IPS-18a (cell line): ENCODE measurements around the gene MDH1B.

Experiments
- H3K27ac ChIP-seq: one replicate; pipeline ENCODE4 v1.5.1; 2013; ENCODE audit warnings: low read length
- H3K27me3 ChIP-seq: one replicate; pipeline ENCODE4 v1.6.1; 2013; ENCODE audit warnings: mild to moderate bottlenecking, low read length; ENCODE audit not compliant: control insufficient read depth, insufficient read depth
- H3K36me3 ChIP-seq: one replicate; pipeline ENCODE4 v1.6.1; 2013; ENCODE audit warnings: low read depth, low read length; ENCODE audit not compliant: control insufficient read depth
- H3K4me1 ChIP-seq: one replicate; pipeline ENCODE4 v1.6.1; 2013; ENCODE audit warnings: low read depth, low read length; ENCODE audit not compliant: control insufficient read depth
- H3K4me3 ChIP-seq: one replicate; pipeline ENCODE4 v1.5.1; 2013; ENCODE audit warnings: low read length
- H3K9ac ChIP-seq: one replicate; pipeline ENCODE4 v1.6.1; 2013; ENCODE audit warnings: mild to moderate bottlenecking, low read length, moderate library complexity
- H3K9me3 ChIP-seq: one replicate; pipeline ENCODE4 v1.6.1; 2013; ENCODE audit warnings: low read depth, low read length; ENCODE audit not compliant: control insufficient read depth

The MDH1B gene

GRCh38 chr2:206756816-206757215, 8.3 kb downstream of the MDH1B start:
- H3K27ac ChIP-seq, result no peak overlapping the region
- H3K4me3 ChIP-seq, result no peak overlapping the region
- H3K9ac ChIP-seq, result no peak overlapping the region
- H3K27me3 ChIP-seq, result no peaks in the 10 kb centered on the region
- no peaks in the 10 kb centered on the region for H3K36me3 ChIP-seq
- H3K4me1 ChIP-seq, result no peaks in the 10 kb centered on the region
- H3K9me3 ChIP-seq, result no peaks in the 10 kb centered on the region

- H3K4me3 ChIP-seq, result no peak overlapping the region
- H3K27ac ChIP-seq, result no peak overlapping the region
- H3K4me1 ChIP-seq, result no peaks in the 10 kb centered on the region
- H3K9me3 ChIP-seq, result no peaks in the 10 kb centered on the region
- no peaks in the 10 kb centered on the region for H3K27me3 ChIP-seq
- H3K9ac ChIP-seq, result no peak overlapping the region
- no peaks in the 10 kb centered on the region for H3K36me3 ChIP-seq
These were observed 24.3 kb downstream of the MDH1B start for GRCh38 chr2:206740800-206741199.

GRCh38 chr2:206739271-206739670, 25.9 kb downstream of the MDH1B start:
- Histone ChIP-seq H3K27ac (no peak overlapping the region), H3K4me1 (no peaks in the 10 kb centered on the region), H3K27me3 (no peaks in the 10 kb centered on the region), H3K4me3 (no peak overlapping the region), H3K36me3 (no peaks in the 10 kb centered on the region), H3K9ac (no peak overlapping the region), H3K9me3 (no peaks in the 10 kb centered on the region)

GRCh38 chr2:206736935-206737334, 28.2 kb downstream of the MDH1B start:
- no peaks in the 10 kb centered on the region for H3K27me3 ChIP-seq
- no peak overlapping the region for H3K4me3 ChIP-seq
- no peaks in the 10 kb centered on the region for H3K9me3 ChIP-seq
- H3K4me1 ChIP-seq, result no peaks in the 10 kb centered on the region
- no peak overlapping the region for H3K9ac ChIP-seq
- H3K36me3 ChIP-seq, result no peaks in the 10 kb centered on the region
- no peak overlapping the region for H3K27ac ChIP-seq

GRCh38 chr2:206733341-206733740, 31.8 kb downstream of the MDH1B start:
- no peak overlapping the region for H3K9ac ChIP-seq

GRCh38 chr2:206728277-206729199, 36.6 kb downstream of the MDH1B start:
- no peak overlapping the region for H3K27ac ChIP-seq
- H3K9ac ChIP-seq, result no peak overlapping the region
- H3K4me1 ChIP-seq, result no peaks in the 10 kb centered on the region
- no peak overlapping the region for H3K4me3 ChIP-seq
- no peaks in the 10 kb centered on the region for H3K27me3 ChIP-seq
- H3K36me3 ChIP-seq, result no peaks in the 10 kb centered on the region
- no peaks in the 10 kb centered on the region for H3K9me3 ChIP-seq

More at GRCh38 chr2:206733341-206733740, 31.8 kb downstream of the MDH1B start:
- Histone ChIP-seq H3K4me1 (no peaks in the 10 kb centered on the region), H3K9me3 (no peaks in the 10 kb centered on the region), H3K27ac (no peak overlapping the region), H3K36me3 (no peaks in the 10 kb centered on the region), H3K4me3 (no peak overlapping the region), H3K27me3 (no peaks in the 10 kb centered on the region)

- no peaks in the 10 kb centered on the region for H3K9me3 ChIP-seq
- H3K36me3 ChIP-seq, result no peaks in the 10 kb centered on the region
- no peak overlapping the region for H3K9ac ChIP-seq
- no peaks in the 10 kb centered on the region for H3K27me3 ChIP-seq
- H3K4me3 ChIP-seq, result no peak overlapping the region
- H3K4me1 ChIP-seq, result no peaks in the 10 kb centered on the region
- no peak overlapping the region for H3K27ac ChIP-seq
These were observed 37.8 kb downstream of the MDH1B start for GRCh38 chr2:206727287-206727686.

GRCh38 chr2:206723288-206723687, 41.8 kb downstream of the MDH1B start:
- Histone ChIP-seq H3K36me3 (no peaks in the 10 kb centered on the region), H3K9ac (no peak overlapping the region), H3K27me3 (no peaks in the 10 kb centered on the region), H3K4me1 (no peaks in the 10 kb centered on the region), H3K27ac (no peak overlapping the region), H3K9me3 (peaks cover 5% of the 10 kb centered on the region), H3K4me3 (no peak overlapping the region)

- H3K9me3 ChIP-seq, result peaks cover 5% of the 10 kb centered on the region
- no peak overlapping the region for H3K4me3 ChIP-seq
- no peak overlapping the region for H3K27ac ChIP-seq
These were observed 43.7 kb downstream of the MDH1B start for GRCh38 chr2:206721256-206721920.

GRCh38 chr2:206718296-206718695, 46.8 kb downstream of the MDH1B start, which contains the start of gene DYTN:
TSS of gene DYTN (minus strand) at chr2:206718396. CDS start at chr2:206718279, 117 bp downstream.
- Histone ChIP-seq H3K27ac (no peak within 1 kb of the TSS), H3K27me3 (no peaks in the 10 kb centered on the region)

More at GRCh38 chr2:206721256-206721920, 43.7 kb downstream of the MDH1B start:
- Histone ChIP-seq H3K27me3 (no peaks in the 10 kb centered on the region), H3K9ac (no peak overlapping the region), H3K4me1 (no peaks in the 10 kb centered on the region), H3K36me3 (no peaks in the 10 kb centered on the region)

GRCh38 chr2:206716623-206717022, 48.5 kb downstream of the MDH1B start:
- Histone ChIP-seq H3K36me3 (no peaks in the 10 kb centered on the region), H3K4me1 (no peaks in the 10 kb centered on the region), H3K27me3 (no peaks in the 10 kb centered on the region), H3K27ac (no peak overlapping the region), H3K9me3 (no peaks in the 10 kb centered on the region), H3K9ac (no peak overlapping the region), H3K4me3 (no peak overlapping the region)

More at GRCh38 chr2:206718296-206718695, 46.8 kb downstream of the MDH1B start, which contains the start of gene DYTN:
- Histone ChIP-seq H3K9ac (no peak within 1 kb of the TSS), H3K4me1 (no peaks in the 10 kb centered on the region), H3K36me3 (no peaks in the 10 kb centered on the region), H3K4me3 (no peak within 1 kb of the TSS), H3K9me3 (peaks cover 5% of the 10 kb centered on the region)
